SK-N-SH (cell line): ENCODE results near the gene SIDT1.

ENCODE experiments used
- CTCF ChIP-seq: fragments of 200-600 bp; sonication (generic); IDR thresholded peaks from 2 replicates; pipeline ENCODE4 v1.6.1; 2017; ENCODE audit warnings: antibody characterized with exemption, mild to moderate bottlenecking, moderate library complexity
- FOSL2 ChIP-seq: IDR thresholded peaks from 2 replicates; pipeline ENCODE4 v1.4.0; 2012; ENCODE audit warnings: low read depth, mild to moderate bottlenecking, moderate library complexity, borderline replicate concordance
- FOXJ3 ChIP-seq: sonication (generic); formaldehyde crosslinking; IDR thresholded peaks from 2 replicates; pipeline ENCODE4 v1.5.1; 2020; ENCODE audit warnings: mild to moderate bottlenecking, missing genetic modification reagents
- MXI1 ChIP-seq: IDR thresholded peaks from 2 replicates; pipeline ENCODE4 v1.6.1; 2012; ENCODE audit warnings: mild to moderate bottlenecking, low read depth, low read length, improper control_type of control experiment
- SMC3 ChIP-seq: IDR thresholded peaks from 2 replicates; pipeline ENCODE4 v1.6.1; 2012; ENCODE audit warnings: low read depth, low read length, improper control_type of control experiment
- TAF1 ChIP-seq: IDR thresholded peaks from 2 replicates; pipeline ENCODE4 v1.6.1; 2012; ENCODE audit warnings: low read depth, mild to moderate bottlenecking, low read length, moderate library complexity, borderline replicate concordance
- TF ChIP-seq, protein P1 (sequence below): IDR thresholded peaks from 2 replicates; pipeline ENCODE4 v1.4.0; 2012; ENCODE audit warnings: low read depth

- TF ChIP-seq CTCF = no peak
- no peak for TF ChIP-seq SMC3
- no peak for TF ChIP-seq TAF1
- no peak for TF ChIP-seq FOXJ3 (CRISPR knock-in tag)
- TF ChIP-seq, protein P1, sequence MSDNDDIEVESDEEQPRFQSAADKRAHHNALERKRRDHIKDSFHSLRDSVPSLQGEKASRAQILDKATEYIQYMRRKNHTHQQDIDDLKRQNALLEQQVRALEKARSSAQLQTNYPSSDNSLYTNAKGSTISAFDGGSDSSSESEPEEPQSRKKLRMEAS = no peak
- no peak for TF ChIP-seq MXI1
- no peak for TF ChIP-seq FOSL2
These were observed 70.5 kb downstream of the SIDT1 start for GRCh38 chr3:113602836-113603235.
